ENCODE results near the gene DPY19L2.
"Not testable (repeated sequence)": the region's sequence is repeated elsewhere in the genome, so short reads cannot be mapped to it uniquely, and the experiment has no call there.

Gene DPY19L2

DNA sequence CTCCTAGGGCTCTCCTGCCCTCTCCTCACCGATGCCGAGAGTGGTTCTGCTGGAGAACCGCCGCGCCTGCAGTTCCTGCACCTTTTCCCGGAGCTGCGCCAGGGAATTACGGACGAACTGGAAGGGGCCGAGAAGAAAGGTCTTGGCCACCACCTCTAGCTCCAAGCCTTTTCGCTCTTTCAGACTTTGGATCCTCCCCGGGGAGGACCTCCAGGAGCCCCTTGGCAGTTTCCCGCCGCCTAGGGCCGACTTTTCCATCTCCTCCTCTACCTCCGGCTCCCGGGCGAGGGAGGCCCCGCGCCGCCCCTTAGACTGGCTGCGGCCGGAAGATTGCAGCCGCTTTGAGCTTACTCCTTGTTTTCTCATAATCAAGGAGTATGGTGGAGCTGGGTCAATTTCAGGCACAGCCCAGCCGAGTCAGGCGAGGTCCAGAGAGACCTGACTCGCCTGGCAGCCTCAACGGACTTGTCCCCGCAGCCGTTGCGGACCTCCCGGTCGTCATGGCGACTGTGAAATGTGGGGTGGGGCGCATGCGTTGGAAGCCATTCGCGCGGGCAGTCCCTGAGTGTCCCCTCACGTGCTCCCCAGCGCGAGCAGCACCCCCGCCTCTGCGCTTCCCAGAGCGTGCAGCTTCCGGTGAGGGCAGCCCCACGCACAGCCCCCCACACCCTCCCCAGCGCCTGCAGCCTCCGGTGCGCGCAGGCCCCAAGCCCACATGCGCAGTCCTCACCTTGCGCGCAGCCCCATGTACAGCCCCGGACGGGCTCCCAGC, at the start of gene DPY19L2:
Gene DPY19L2, minus strand, starts transcription at position 466 of the 772 bp plus-strand sequence. Its CDS starts 100 bp downstream, at position 366.
- peak; percentile 49 for DNase-seq

- DNase-seq: not testable (repeated sequence)
Observed at GRCh38 chr12:63716891-63717290, 48.6 kb upstream of the DPY19L2 start.

DNA sequence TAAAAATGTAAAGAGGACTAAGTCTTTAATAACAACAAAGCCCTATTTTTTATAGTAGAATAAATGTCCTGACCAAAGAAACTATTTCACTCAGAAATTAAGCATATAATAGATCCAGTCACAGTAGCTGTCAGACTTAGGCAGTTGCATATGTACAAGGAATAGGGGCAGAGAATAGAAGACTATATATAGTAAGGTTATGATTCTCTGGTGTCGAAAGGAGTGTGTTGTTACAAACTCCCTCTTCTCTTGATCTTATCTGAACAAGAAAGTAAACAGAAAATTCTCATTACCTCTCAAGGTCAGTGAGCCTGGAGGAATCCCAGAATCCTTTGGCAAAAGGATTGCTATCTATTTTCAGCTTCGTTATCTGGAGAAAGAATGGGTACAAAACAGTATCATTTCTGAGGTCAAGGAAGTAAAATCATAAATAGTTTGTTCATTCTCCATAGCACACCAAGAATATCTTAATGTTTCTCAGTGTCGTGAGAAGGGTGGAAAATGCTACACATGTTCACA, 46.9 kb upstream of the DPY19L2 start:
- DNase-seq: not testable (repeated sequence)

DNA sequence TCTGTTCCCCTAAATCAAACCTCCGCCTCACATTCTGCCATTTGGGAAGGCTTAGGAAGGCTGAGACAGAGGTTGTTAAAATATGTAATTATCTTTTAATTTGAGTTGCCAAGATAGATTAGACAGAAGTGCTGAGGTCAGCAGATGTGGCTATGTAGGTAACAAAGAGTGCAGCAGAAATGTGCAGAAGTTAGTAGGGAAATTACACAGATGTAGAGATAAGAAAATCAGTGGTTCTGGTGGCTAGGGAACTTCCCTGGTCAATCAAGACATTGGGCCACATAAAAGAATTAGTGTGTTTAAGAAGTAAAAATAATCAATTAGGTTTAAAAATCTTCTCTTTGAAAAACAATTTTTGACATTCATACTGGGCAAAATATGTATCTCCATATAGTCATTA, 46.1 kb upstream of the DPY19L2 start:
- not testable (repeated sequence) for DNase-seq

DNA sequence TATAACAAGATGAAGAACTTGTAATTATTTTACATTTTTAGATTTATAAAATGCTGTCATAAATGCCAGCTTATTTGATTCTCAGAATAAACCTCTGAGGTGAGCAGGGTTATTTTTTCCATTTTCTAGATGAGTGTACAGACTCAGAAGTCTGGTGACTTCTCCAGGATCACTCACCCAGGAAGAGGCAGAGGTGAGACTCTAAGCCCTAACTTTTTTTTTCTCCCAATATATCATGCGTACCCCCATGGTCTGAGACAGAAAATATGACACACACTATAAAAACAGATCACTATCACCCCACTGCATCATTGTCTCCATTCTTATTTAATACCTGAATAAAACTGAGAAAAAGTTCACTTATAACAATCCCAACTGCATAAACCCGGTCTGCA, 45.4 kb upstream of the DPY19L2 start:
- DNase-seq: not testable (repeated sequence)

- not testable (repeated sequence) for DNase-seq
Observed at GRCh38 chr12:63712979-63713680, 44.8 kb upstream of the DPY19L2 start.

- DNase-seq: not testable (repeated sequence)
Observed at GRCh38 chr12:63712376-63712974, 44.2 kb upstream of the DPY19L2 start.

DNA sequence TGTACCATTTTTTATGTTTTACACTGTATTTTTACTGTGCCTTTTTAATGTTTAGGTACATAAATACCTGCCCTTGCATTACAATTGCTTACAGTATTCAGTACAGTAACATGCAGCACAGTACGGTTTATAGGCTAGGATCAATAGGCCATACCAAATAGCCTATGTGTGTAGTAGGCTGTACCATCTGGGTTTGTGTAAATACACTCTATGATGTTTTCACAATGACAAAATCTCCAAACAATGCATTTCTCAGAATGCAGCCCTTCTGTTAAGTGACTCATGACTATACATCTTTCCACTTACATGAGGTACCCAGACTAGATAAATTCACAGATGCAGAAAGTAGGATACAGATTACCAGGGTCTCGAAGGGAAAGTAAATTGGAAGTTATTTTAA, 43.0 kb upstream of the DPY19L2 start:
- DNase-seq: not testable (repeated sequence)

DNA sequence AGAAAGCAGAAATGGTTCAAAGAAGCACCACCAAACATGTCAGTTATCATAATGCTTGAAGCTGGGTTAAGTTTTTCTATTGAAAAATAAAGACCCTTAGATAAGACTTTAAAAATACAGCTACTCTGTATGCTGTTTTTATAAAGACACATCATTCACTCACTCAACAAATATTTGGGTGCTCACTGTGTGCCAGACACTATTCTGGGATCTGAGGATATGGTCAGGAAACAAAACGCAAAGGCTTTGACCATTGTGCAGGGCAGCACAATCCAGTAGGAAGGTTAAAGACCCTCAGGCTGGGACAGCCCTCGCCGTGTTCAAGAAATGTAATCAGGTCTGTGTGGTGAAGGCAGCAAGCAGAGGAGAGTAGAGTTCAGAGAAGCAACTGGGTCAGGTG, 38.0 kb upstream of the DPY19L2 start:
- no peak for DNase-seq

DNA sequence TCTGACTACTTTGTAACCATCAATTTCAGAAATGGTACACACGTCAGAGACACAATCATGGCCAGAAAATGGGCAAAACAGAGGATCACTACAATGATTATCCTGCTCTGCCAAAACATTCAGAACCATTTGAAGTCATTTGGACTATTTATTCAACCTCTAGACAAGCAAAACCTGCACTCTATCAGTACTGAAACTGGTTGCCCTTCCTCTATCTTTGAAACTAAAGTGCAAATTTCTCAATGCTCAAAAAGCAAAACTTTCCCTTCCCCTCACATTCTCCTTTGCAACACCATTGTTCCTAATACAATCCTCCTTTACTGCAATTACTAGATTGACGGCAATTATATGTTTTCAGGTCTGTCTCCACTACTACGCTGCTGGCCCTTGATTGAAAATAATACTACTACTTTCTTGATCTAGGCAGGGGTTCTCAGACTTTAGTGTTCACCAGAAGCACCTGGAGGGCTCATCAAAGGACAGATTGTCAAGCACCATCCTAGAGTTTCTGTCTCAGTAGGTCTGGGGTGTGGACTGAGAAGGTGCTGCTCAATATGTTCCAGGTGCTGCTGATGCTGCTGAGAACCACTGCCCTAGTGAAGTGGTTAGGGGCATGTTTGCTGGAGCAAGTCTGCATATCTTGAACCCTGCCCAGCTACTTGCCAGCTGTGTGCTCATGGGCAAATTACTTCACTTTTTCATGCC, 31.5 kb upstream of the DPY19L2 start:
- DNase-seq: not testable (repeated sequence)

DNA sequence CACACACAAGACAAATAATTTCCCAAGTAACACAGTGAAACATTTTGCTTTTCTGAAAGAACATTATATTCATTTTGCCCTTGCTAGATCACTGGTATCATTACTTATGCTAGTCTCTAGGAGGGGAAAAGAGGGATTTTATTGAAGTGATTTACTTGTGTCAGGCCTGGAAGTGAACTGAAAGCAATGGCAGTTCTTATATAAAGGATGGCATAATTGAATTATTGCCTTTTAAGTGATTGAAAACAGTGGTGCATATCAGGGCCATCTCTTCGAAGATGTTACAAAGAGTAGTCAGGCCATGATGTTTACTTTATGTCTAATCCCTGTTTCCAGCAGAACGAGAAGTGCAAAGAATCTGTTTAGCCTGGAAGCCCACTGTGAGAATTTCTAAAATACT, 30.7 kb upstream of the DPY19L2 start:
- DNase-seq: not testable (repeated sequence)

GRCh38 chr12:63690837-63691236, 22.5 kb upstream of the DPY19L2 start:
- not testable (repeated sequence) for DNase-seq

DNA sequence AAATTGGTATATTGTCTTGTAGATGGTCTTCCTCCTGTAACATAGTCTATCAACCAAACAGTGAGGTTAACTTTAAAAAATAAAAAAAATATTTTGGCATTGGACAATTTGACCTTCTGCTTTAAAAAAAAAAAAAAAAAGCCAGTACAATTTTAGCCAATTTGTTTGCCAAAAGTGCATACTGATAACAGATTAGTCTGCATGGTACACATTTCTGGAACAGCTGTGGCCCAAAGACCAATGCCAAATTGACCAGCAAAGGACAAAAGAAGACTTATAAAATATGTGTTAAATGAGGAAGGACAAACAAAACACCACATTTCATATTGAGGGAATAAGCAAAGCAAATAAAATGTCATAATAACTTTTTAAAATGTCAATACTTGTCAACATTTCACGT, 20.8 kb upstream of the DPY19L2 start:
- not testable (repeated sequence) for DNase-seq

- not testable (repeated sequence) for DNase-seq
Observed at GRCh38 chr12:63686623-63687022, 18.3 kb upstream of the DPY19L2 start.

DNA sequence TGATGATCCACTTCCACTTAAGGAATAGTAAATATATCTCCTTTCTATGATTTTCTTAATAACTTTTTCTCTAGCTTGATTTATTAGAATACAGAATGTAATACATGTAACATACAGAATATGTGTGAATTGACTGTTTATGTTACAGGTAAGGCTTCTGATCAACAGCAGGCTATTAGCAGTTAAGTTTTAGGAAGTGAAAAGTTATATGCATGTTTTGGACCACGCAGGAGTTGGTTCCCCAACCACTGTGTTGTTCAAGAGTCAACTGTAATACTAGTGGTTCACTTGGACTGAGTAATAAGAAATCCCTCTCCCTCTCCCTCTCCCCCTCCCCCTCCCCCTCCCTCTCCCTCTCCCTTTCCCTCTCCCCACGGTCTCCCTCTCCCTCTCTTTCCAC, 17.5 kb upstream of the DPY19L2 start:
- not testable (repeated sequence) for DNase-seq

DNA sequence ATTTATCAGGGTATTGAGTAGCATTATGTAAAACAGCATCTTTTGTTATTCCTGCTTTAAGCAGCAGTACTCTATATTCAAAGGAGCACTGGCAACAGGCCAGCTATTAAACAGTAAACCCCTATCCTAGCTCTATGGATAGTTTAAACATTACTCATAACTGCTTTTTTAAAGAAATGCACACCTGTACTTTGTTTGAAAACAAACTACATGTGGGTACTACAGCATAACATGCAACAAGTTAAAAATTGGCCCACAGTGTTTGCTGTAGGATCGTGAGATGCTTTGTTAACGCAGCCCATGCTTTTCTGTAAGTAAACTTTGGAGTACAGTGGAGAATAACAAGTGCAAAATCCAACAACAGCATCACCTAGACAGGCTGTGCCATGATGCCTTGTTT, 14.3 kb upstream of the DPY19L2 start:
- not testable (repeated sequence) for DNase-seq

- not testable (repeated sequence) for DNase-seq
Observed at GRCh38 chr12:63680758-63681157, 12.5 kb upstream of the DPY19L2 start.

GRCh38 chr12:63672550-63672949, 4.3 kb upstream of the DPY19L2 start:
- DNase-seq: not testable (repeated sequence)

GRCh38 chr12:63669936-63670335, 1.6 kb upstream of the DPY19L2 start:
- DNase-seq: not testable (repeated sequence)

DNA sequence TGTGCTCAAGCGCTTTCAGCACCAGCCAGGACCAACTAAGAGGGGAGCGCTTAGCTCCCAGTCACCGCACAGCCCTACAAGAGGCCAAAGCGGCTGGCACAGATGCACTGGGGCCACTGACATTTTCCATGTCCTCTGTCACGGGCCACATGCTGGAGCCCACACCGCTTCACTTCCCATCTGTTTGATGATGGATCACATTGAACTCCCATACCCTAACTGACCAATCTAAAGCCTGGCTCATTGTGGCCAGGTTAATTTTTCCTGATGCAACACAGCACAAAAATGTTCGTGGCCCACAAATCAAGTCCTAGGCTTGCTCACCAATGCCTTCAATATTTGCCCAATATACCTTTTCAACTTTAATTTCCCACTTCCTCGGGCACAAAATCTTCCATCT, 1.1 kb upstream of the DPY19L2 start:
- DNase-seq: not testable (repeated sequence)

- DNase-seq: peak; percentile 21
Observed at GRCh38 chr12:63668800-63669365, 590 bp upstream of the DPY19L2 start.

GRCh38 chr12:63663005-63663404, 5.3 kb downstream of the DPY19L2 start:
- not testable (repeated sequence) for DNase-seq

Data from CD4-positive, alpha-beta T cell treated with Interleukin-6 for 4 hours (primary cell).